Panc1 (cell line): ENCODE results near the gene PPP1R1B. TPM values are rescaled to one million over a fixed set of nuclear protein-coding genes. Genes with fewer than 3 reads are reported as not detected.

ENCODE experiments used
- ATAC-seq: fragments of 200-7000 bp; cut with Tn5 transposase; 2 replicates; pipeline ENCODE4 v1.9.1; 2020; ENCODE audit warnings: mild to moderate bottlenecking, moderate library complexity
- BruUV-seq: library from RNA; stranded (reverse); fragments of 400-500 nt; replicated peaks from 2 replicates; lab custom pipeline; 2021; lab: Mats Ljungman, UMichigan
- CTCF ChIA-PET: fragments of 300-600 bp; sonication (Branson Sonifier 250); formaldehyde crosslinking; loops from one replicate; lab custom pipeline; 2022; ENCODE audit warnings: antibody characterized with exemption; lab: Charles Lee
- POLR2A ChIA-PET: fragments of 300-600 bp; sonication (Branson Sonifier 250); formaldehyde crosslinking; loops from one replicate; lab custom pipeline; 2022; ENCODE audit warnings: antibody characterized with exemption; lab: Charles Lee
- DNase-seq: peaks from one replicate; pipeline ENCODE4 v3.0.0-alpha.2; 2010; ENCODE audit warnings: low read depth, low spot score
- H3K27ac ChIP-seq: 2 replicates; pipeline ENCODE4 v1.5.1; 2011; ENCODE audit warnings: mild to moderate bottlenecking, low read length, inconsistent platforms
- H3K27me3 ChIP-seq: fragments of 200-500 bp; sonication (Bioruptor generic); 2 replicates; pipeline ENCODE4 v1.6.0; 2014; ENCODE audit warnings: low read length, inconsistent platforms; ENCODE audit not compliant: control insufficient read depth, insufficient read depth
- H3K36me3 ChIP-seq: fragments of 200-500 bp; sonication (Bioruptor generic); 2 replicates; pipeline ENCODE4 v1.5.1; 2014; ENCODE audit warnings: inconsistent platforms, mild to moderate bottlenecking, low read length, moderate library complexity; ENCODE audit not compliant: control insufficient read depth, insufficient read depth
- H3K4me1 ChIP-seq: 2 replicates; pipeline ENCODE4 v1.5.1; 2011; ENCODE audit warnings: inconsistent platforms, mild to moderate bottlenecking, low read length, moderate library complexity; ENCODE audit not compliant: control insufficient read depth, insufficient read depth
- H3K4me3 ChIP-seq, 2 experiments: 2 replicates each; pipeline ENCODE4 v1.5.1; 2011 to 2012; ENCODE audit warnings: low read depth in 2 of 2, low read length in 2 of 2, mild to moderate bottlenecking in 2 of 2, inconsistent platforms in 1 of 2, moderate library complexity in 1 of 2
- H3K9me3 ChIP-seq: fragments of 200-500 bp; sonication (Bioruptor generic); 2 replicates; pipeline ENCODE4 v1.5.1; 2014; ENCODE audit warnings: low read depth, mild to moderate bottlenecking, inconsistent platforms, low read length, moderate library complexity; ENCODE audit not compliant: control insufficient read depth, insufficient read depth
- CTCF ChIP-seq: fragments of 450-650 bp; IDR thresholded peaks from 2 replicates; pipeline ENCODE4 v1.5.1; 2017; ENCODE audit warnings: mild to moderate bottlenecking
- POLR2AphosphoS5 ChIP-seq: IDR thresholded peaks from 2 replicates; pipeline ENCODE4 v1.6.1; 2012; ENCODE audit warnings: mild to moderate bottlenecking, low read depth, low read length, moderate library complexity
- REST ChIP-seq, 2 experiments: IDR thresholded peaks; 2 replicates each; pipeline ENCODE4 v1.6.1; 2011 to 2012; ENCODE audit warnings: low read depth in 2 of 2, control low read depth in 1 of 2, low read length in 1 of 2, mild to moderate bottlenecking in 1 of 2, moderate library complexity in 1 of 2; ENCODE audit not compliant: insufficient read depth in 1 of 2
- SIN3A ChIP-seq: IDR thresholded peaks from 2 replicates; pipeline ENCODE4 v1.6.1; 2012; ENCODE audit warnings: low read depth, mild to moderate bottlenecking, low read length, moderate library complexity, borderline replicate concordance; ENCODE audit not compliant: insufficient read depth
- TCF7L2 ChIP-seq: IDR thresholded peaks from 2 replicates; pipeline ENCODE4 v1.6.1; 2011; ENCODE audit warnings: mild to moderate bottlenecking, low read depth, low read length, inconsistent platforms
- in situ Hi-C: cut with HindIII; loops from 2 replicates; pipeline ENCODE4 v1.10.0; 2016; ENCODE audit warnings: low sequenced_read_pairs, low pct_unique_long_range_greater_than_20kb
- intact Hi-C: fragments of 100-400 bp; cut with micrococcal nuclease; formaldehyde crosslinking; loops from one replicate; pipeline ENCODE4 v1.10.0; 2022; ENCODE audit not compliant: unreplicated experiment
- total RNA-seq: library from RNA; stranded (reverse); gene quantifications from one replicate; pipeline ENCODE4 v1.2.1, GENCODE V29; 2021; ENCODE audit not compliant: unreplicated experiment

The PPP1R1B gene
- total RNA-seq, 1 experiment from 2014 or later: 45.7 TPM

GRCh38 chr17:39599004-39599664, 27.6 kb upstream of the PPP1R1B start:
- BruUV-seq: no TSS peak
- DNase-seq (no peak), ATAC-seq (no peak)
- Histone ChIP-seq H3K36me3 (no peaks in the 10 kb centered on the region), H3K27ac (no peak overlapping the region), H3K9me3 (no peaks in the 10 kb centered on the region), H3K4me3 (no peak overlapping the region), H3K27me3 (peaks cover 26% of the 10 kb centered on the region), H3K4me1 (peaks cover 12% of the 10 kb centered on the region; the same call in 1 of the 2 replicates)
- TF ChIP-seq SIN3A (no peak), CTCF (no peak), POLR2AphosphoS5 (no peak), REST (IDR thresholded peaks at IDR 0.05; ENCODE audit: insufficient read depth in 1 of 2, low read depth in 2 of 2, low read length in 1 of 2) (no peak), TCF7L2 (no peak)
- CTCF ChIA-PET: no interaction called here
- POLR2A ChIA-PET: no interaction called here
- intact Hi-C loops (no loop called here), in situ Hi-C loops (no loop called here)

- H3K27me3 ChIP-seq: peaks cover 29% of the 10 kb centered on the region
- intact Hi-C loops: no loop called here
- no peak for ATAC-seq
- ChIA-PET POLR2A (no interaction called here), CTCF (no interaction called here)
- in situ Hi-C loops: no loop called here
- H3K36me3 ChIP-seq: no peaks in the 10 kb centered on the region
- H3K4me3 ChIP-seq: no peak overlapping the region
- no TSS peak for BruUV-seq
- H3K27ac ChIP-seq: no peak overlapping the region
- DNase-seq: no peak
- peaks cover 12% of the 10 kb centered on the region; the same call in 1 of the 2 replicates for H3K4me1 ChIP-seq
- H3K9me3 ChIP-seq: no peaks in the 10 kb centered on the region
- TF ChIP-seq CTCF: no peak
- TF ChIP-seq POLR2AphosphoS5: no peak
- no peak for TF ChIP-seq REST (IDR thresholded peaks at IDR 0.05; ENCODE audit: insufficient read depth in 1 of 2, low read depth in 2 of 2, low read length in 1 of 2)
- TF ChIP-seq SIN3A: no peak
- TF ChIP-seq TCF7L2: no peak
These were observed 27.0 kb upstream of the PPP1R1B start for GRCh38 chr17:39599665-39600231.
